ENCODE results near the gene SCLT1. TPM values are rescaled to one million over a fixed set of nuclear protein-coding genes. Genes with fewer than 3 reads are reported as not detected.

The SCLT1 gene
- total RNA-seq, 1 experiment from 2014 or later = 13.3 TPM

- Histone ChIP-seq H3K27ac (ENCODE audit: low read depth, low read length) (no peak overlapping the region), H3K9ac (ENCODE audit: low read length) (no peak overlapping the region), H3K36me3 (ENCODE audit: control insufficient read depth in 1 of 2, insufficient read depth in 2 of 2, low read length in 2 of 2) (no peaks in the 10 kb centered on the region), H3K4me1 (ENCODE audit: control insufficient read depth in 1 of 2, insufficient read depth in 2 of 2, low read length in 2 of 2) (no peaks in the 10 kb centered on the region), H3K4me2 (ENCODE audit: low read length) (no peak overlapping the region), H2AFZ (ENCODE audit: low read depth, low read length, poor library complexity, severe bottlenecking) (no peak overlapping the region), H3K79me2 (ENCODE audit: insufficient read depth, low read length) (no peaks in the 10 kb centered on the region), H3K4me3 (replicated peaks in 1 of 2; ENCODE audit: low read depth in 1 of 2, low read length in 2 of 2) (no peak overlapping the region), H4K20me1 (ENCODE audit: insufficient read depth) (no peaks in the 10 kb centered on the region), H3K27me3 (ENCODE audit: insufficient read depth, low read length) (no peaks in the 10 kb centered on the region), H3K9me2 (ENCODE audit: insufficient read depth) (no peaks in the 10 kb centered on the region), H3K9me3 (ENCODE audit: control insufficient read depth in 1 of 2, insufficient read depth in 1 of 2, low read depth in 1 of 2, low read length in 2 of 2) (no peaks in the 10 kb centered on the region)
- intact Hi-C loops (cut with micrococcal nuclease) = no loop called here
- no peak for TF ChIP-seq ELF1 (IDR thresholded peaks at IDR 0.05; ENCODE audit: borderline replicate concordance, low read depth)
- no peak for TF ChIP-seq ZFX (IDR thresholded peaks at IDR 0.05)
- TF ChIP-seq, protein P1, sequence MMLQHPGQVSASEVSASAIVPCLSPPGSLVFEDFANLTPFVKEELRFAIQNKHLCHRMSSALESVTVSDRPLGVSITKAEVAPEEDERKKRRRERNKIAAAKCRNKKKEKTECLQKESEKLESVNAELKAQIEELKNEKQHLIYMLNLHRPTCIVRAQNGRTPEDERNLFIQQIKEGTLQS (IDR thresholded peaks at IDR 0.05) = no peak
- no peak for TF ChIP-seq YY1 (IDR thresholded peaks at IDR 0.05; ENCODE audit: extremely low read depth, insufficient replicate concordance, low read depth, low read length)
- no peak for TF ChIP-seq RAD21 (IDR thresholded peaks at IDR 0.05; ENCODE audit: low read depth)
- TF ChIP-seq EGR1 (IDR thresholded peaks at IDR 0.05; ENCODE audit: low read depth) = no peak
- TF ChIP-seq ZBTB33 (IDR thresholded peaks at IDR 0.05; ENCODE audit: extremely low read depth, insufficient replicate concordance, low read length) = no peak
- TF ChIP-seq, protein P2, sequence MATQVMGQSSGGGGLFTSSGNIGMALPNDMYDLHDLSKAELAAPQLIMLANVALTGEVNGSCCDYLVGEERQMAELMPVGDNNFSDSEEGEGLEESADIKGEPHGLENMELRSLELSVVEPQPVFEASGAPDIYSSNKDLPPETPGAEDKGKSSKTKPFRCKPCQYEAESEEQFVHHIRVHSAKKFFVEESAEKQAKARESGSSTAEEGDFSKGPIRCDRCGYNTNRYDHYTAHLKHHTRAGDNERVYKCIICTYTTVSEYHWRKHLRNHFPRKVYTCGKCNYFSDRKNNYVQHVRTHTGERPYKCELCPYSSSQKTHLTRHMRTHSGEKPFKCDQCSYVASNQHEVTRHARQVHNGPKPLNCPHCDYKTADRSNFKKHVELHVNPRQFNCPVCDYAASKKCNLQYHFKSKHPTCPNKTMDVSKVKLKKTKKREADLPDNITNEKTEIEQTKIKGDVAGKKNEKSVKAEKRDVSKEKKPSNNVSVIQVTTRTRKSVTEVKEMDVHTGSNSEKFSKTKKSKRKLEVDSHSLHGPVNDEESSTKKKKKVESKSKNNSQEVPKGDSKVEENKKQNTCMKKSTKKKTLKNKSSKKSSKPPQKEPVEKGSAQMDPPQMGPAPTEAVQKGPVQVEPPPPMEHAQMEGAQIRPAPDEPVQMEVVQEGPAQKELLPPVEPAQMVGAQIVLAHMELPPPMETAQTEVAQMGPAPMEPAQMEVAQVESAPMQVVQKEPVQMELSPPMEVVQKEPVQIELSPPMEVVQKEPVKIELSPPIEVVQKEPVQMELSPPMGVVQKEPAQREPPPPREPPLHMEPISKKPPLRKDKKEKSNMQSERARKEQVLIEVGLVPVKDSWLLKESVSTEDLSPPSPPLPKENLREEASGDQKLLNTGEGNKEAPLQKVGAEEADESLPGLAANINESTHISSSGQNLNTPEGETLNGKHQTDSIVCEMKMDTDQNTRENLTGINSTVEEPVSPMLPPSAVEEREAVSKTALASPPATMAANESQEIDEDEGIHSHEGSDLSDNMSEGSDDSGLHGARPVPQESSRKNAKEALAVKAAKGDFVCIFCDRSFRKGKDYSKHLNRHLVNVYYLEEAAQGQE (IDR thresholded peaks at IDR 0.05; ENCODE audit: low read depth) = no peak
- TF ChIP-seq SP1 (IDR thresholded peaks at IDR 0.05; ENCODE audit: low read depth) = no peak
- no peak for TF ChIP-seq MAX (IDR thresholded peaks at IDR 0.05)
- no peak for TF ChIP-seq CBX3 (IDR thresholded peaks at IDR 0.05; ENCODE audit: low read depth)
- no peak for TF ChIP-seq ZNF274 (IDR thresholded peaks at IDR 0.05; ENCODE audit: low read depth, low read length)
- no peak for TF ChIP-seq TCF7L2 (IDR thresholded peaks at IDR 0.05; ENCODE audit: borderline replicate concordance, extremely low read depth, insufficient read depth, insufficient read length)
- TF ChIP-seq POLR2AphosphoS5 (IDR thresholded peaks at IDR 0.05; ENCODE audit: low read depth, low read length) = no peak
- ATAC-seq = no peak
- ChIA-PET RAD21 (ENCODE audit: low non-redundant PET in 1 of 2, low total read pairs in 2 of 2, uncharacterized antibody in 2 of 2, unreplicated experiment in 2 of 2) (no interaction called here), POLR2A (no interaction called here), CTCF (no interaction called here)
- no TSS peak for BruUV-seq (replicated peaks)
- DNase-seq (ENCODE audit: low read depth, low spot score) = no peak
Observed at GRCh38 chr4:129113919-129114318, 20.6 kb upstream of the SCLT1 start.

All from HCT116 (cell line).